GM18502 (cell line): Measurements from ENCODE around the gene CHRNA4.
"Not testable (repeated sequence)": the region's sequence is repeated elsewhere in the genome, so short reads cannot be mapped to it uniquely, and the experiment has no call there.

Experiments used
- ATAC-seq: cut with Tn5 transposase; IDR thresholded peaks from one replicate; pipeline ENCODE4 v1.9.1; 2021; ENCODE audit warnings: mild to moderate bottlenecking; ENCODE audit not compliant: unreplicated experiment, poor library complexity

Gene CHRNA4

GRCh38 chr20:63351811-63352591, 9.1 kb downstream of the CHRNA4 start:
- no peak for ATAC-seq

DNA sequence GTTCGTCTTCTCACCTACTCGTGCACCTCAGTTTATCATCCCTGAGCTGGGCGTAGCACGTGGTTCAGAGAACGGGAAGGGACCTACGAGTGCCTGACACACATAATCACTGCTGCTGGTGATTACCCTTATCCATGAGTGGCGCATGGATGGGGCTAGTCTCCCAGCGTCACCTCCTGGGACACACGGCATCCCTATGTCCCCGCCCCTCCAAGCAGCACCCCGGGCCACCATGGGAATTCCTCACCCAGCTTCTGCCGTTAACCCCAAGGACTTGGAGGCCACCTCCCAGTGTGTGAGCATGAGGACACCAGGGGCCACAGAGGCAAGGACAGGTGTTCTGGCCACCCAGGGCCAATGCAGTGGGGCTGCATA, 9.8 kb downstream of the CHRNA4 start:
- no peak for ATAC-seq

DNA sequence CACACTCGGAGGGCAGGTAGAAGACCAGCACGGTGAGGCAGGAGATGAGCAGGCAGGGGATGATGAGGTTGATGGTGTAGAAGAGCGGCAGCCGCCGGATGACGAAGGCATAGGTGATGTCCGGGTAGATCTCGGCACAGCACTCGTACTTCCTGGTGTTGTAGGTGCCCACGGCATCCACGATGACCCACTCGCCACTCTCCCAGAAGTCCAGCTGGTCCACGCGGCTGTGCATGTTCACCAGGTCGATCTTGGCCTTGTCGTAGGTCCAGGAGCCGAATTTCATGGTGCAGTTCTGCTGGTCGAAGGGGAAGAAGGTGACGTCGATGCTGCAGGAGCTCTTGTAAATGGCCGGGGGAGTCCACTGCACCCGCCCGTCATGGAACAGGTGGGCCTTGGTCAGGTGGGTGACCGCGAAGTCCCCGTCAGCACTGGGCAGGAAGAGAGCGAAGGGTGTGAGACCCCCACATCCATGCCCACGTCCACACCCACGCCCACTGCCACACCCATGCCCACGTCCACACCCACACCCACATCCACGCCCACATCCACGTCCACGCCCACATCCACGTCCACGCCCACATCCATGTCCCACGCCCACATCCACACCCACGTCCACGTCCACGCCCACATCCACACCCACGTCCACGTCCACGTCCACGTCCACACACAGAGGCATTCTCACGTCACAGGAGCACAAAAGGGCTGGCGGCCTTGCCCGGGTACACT, 10.4 kb downstream of the CHRNA4 start:
- ATAC-seq = no peak

DNA sequence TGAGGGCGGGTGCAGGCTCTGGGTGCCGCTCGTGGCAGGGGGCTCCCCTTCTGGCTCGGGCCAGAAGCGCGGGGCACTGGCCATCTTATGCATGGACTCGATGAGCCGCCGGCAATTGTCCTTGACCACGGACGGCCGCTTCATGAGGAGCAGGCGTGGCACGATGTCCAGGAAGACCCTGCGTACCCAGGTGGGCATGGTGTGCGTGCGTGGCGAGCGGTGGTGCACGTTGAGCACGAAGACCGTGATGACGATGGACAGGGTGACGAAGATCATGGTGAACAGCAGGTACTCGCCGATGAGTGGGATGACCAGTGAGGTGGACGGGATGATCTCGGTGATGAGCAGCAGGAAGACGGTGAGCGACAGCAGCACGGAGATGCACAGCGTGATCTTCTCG, 11.0 kb downstream of the CHRNA4 start:
- no peak for ATAC-seq

DNA sequence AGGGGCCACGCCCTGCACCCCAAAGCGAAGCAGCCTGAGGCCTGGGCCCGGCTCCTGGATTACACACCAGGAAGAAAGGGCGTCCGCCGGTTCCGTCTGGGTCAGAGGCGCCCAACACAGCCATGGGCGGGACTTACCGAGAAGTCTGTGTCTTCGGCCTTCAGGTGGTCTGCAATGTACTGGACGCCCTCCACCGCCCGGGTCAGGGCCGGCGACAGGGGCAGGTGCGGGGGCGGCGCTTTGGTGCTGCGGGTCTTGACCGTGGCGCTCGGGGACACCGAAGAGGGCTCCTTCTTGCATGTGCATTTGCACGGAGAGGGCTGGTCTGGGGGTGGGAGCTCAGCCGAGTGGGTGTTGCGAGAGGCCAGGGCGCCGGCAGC, 11.6 kb downstream of the CHRNA4 start:
- ATAC-seq = no peak

- ATAC-seq = no peak
Measured at GRCh38 chr20:63348828-63349515, 12.2 kb downstream of the CHRNA4 start.

DNA sequence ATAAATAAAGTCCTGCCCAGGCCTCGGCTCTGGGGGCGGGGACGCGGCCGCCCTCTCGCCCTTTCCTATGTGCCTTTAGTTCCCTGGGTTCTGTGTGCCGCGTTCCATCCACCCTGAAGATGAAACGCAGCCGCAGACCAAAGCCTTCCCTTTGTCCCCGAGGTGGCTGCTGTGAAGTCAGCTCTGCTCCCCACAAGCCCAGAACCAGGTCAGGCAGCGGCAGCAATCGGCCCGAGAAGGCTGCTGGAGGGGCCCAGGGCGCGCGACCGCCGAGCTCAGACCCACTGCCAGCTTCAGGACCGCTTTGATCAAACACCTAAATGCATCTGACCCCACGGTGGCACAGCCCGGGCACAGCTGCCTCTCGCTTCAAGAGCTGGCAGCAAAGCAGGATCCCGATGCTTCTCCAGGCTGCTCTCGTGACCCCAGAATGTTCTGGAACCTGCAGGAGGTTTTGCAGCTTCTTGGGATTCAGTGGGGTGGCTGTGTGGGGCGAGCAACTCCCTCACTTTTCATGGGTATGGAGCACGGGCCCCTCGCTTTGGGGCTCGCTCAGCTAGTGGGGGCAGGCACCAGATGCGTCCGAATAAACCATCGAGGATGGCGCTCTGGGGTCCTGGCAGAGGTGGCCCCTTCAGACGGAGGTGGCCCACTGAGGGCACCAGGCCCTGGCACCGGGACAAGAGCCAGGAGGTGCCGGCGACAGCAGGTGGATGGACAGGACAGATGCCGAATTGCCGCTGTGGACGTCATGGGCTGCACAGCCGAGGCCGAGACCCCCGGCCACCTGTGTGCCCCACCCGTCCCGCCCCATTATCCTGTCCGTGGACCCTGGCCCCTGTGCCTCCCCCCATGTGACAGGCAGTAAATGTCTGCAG, 13.0 kb downstream of the CHRNA4 start:
- no peak for ATAC-seq

GRCh38 chr20:63347081-63347741, 13.9 kb downstream of the CHRNA4 start:
- ATAC-seq = no peak

DNA sequence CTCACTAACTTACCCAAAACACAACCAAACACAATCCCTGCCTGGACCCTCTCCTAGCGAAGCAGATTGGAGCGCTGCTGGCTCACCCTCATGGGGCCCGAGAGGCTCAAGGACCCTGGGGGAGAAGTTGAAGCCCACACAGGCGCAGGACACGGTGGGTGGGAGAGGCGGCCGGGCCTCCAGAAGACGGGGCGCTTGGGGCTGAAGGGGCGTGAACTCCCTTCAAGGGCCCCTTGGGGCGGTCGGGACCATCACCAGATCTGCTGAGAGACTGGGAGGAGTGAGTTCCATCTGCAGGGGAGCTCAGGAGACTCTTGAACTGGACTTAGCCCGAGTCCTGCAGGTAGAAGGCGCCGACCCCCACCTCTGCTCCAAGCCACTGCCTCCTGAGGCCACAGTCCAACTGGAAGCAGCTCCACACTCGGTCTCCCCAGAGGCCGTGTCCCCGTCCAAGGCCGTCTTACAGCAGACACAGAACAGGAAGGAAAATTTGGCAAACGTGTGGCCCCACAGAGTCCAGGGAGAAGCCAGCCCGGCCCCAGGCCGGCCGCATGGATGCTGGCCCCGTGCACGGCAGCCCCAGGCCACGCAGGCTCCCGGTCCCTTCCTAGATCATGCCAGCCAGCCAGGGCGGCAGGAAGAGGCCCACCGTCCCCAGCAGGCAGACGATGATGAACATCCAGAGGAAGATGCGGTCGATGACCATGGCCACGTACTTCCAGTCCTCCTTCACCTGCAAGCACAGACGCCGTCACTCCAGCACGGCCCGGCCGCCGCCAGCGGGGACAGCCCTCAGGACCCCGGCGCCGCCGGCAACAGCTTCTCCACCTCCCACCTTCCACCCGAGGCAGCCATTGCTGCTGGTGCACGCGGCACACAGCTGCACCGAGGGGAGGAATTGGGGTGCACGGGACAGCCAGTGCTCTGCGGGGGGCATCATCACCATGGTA, 14.7 kb downstream of the CHRNA4 start:
- ATAC-seq = no peak

DNA sequence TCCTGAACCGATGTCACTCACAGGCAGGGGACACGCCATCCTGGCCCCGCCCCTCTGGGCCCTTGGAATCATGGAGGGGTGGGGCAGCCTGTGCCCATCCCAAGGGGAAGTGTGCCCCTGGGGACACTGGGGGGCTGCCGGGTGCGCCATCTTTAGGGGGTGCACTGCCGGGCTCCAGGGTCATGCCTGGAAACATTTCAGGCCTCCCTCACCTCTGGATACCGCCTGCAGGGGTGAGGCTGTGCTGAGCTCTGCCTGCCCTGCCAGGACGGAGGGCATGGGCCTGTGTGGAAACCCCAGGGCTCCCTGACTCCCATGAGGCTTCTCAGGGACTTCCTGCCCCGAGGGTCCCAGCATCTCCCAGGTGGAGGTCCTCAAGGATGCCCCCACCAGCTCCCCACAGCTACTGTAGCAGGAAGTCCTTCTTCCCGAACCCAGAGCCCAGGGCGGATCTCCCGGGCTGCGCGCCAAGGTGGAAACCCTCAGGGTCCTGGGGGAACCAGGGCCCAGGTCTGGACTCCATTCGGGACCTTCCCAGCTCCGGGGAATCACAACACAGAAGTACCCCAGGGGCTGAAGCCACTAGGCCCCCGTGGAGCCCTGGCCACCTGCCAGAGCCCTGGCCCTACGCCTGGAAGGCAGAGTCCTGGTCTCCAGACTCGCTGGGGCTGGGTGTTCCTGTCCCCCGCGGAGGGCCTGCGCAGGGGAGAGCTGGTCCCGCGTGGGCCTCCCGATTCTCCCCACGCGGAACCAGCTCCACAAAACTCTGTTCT, 15.6 kb downstream of the CHRNA4 start:
- ATAC-seq = no peak

DNA sequence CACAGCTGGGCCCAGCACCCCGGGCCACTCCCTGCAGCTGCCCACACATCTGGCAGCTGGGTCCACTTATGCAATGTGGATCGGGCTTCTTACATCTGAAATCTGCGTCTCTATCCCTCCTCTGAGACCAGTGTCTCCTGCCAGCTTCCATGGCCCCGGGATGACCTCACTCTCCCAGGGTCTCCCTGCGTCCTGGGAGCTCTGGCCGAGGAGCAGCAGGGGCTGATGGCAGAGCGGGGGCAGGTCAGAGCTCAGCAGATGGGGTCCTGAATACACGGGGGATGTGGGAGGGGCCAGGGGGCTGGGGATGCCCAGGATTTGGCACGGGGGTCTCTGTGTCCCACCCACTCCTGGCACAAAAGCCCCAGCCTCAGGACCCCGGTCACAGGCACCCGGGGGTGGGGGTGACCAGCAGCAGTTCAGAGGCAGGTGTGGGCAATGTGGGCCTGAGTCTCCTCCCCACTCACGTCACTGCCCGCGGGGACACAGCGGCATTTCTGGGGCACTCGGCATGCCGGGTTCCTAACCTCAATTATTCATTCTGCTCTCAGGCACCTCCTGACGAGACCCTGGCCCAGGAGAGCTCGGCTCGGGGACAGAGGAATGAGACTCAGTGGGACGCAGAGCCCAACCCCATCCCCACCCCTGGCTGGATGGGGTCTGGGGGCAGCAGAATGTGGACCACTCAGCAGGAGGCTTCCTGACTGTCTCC, 16.4 kb downstream of the CHRNA4 start:
- no peak for ATAC-seq

DNA sequence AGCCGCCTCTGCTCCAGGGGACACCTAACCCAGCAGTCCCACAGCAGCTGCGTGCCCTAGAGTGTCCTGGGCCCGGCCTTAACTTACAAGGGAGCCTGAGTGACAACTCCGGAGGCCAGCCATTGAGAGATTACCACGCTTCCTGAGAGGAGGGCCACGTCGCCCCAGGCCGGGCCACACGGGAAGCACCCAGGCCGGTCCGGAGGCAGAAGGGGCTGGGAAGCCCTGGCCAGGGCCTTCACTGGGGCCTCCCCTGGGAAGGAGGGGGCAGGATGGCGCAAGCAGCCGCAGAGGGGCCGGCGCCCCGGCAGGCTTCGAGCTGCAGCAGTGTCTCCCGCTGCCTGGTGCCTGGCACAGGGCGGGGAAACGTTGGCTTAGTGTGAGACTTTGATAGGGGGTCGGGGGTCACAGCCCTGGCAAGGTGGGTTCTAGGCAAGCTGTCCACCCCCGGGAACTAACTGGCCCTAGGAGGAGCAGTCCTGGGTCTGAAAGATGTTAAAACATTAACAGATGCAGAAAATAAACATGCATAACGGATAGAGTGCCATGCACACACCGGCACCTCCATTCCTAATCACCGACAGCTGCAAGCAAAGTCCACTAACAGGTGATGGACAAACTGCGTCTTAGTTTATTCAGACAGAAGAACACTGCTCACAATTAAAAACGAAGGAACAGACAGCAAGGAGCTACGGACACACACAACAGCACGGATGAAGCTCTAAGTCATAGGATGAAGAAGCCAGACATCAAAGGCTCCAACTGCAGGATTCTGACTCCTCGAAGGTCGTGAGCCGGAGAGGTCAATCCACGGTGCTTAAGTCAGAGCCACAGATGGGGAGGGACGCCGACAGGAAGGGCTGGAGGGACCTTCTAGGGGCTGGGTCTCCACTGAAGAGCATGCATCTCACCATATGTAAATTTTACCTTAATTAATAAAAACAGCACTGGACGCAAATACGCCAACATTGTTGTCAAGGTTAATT, 17.4 kb downstream of the CHRNA4 start:
- ATAC-seq = no peak

GRCh38 chr20:63342561-63343459, 18.3 kb downstream of the CHRNA4 start:
- ATAC-seq = no peak

DNA sequence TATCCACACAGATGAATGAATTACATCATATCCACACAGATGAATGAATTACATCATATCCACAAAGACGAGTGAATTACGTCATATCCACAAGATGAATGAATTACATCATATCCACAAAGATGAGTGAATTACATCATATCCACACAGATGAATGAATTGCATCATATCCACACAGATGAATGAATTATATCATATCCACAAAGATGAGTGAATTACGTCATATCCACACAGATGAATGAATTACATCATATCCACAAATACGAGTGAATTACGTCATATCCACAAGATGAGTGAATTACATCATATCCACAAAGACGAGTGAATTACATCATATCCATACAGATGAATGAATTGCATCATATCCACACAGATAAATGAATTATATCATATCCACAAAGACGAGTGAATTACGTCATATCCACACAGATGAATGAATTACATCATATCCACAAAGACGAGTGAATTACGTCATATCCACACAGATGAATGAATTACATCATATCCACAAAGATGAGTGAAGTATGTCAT, 20.9 kb downstream of the CHRNA4 start:
- not testable (repeated sequence) for ATAC-seq
